ENCODE measurements around the gene PCBP3. TPM values are rescaled to one million over a fixed set of nuclear protein-coding genes. Genes with fewer than 3 reads are reported as not detected.

Gene PCBP3
- total RNA-seq, 1 donor from 2014 or later: 72.7 TPM

DNA sequence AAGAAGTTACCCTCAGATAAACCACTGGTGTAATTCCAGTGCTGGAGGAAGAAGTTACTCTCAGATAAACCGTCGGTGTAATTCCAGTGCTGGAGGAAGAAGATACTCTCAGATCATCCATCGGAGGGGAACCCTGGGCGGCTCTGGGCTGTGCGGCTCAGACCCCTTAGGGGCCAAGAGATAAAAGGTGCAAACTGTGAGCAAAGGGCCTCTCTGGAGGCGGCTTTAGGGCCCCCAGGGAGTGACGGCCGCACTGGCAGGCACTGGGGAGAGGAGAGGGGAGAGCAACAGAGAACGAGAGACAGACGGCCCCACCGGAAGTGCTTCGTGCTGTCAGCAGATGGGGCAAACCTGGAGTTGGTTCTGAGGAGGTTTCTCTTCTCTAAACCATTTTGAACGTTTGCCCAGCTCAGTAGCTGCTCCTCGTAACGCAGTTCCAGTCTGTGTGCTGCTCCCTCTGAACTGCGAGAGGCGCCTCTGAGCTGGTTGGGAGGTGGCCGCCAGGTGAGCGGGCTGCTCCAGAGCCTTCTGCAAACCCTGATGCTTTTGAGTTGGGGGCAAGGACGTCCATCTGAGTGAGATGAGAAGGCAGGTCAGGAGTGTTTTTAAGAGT is 275.4 kb downstream of the PCBP3 start:
- TF ChIP-seq, protein P1, sequence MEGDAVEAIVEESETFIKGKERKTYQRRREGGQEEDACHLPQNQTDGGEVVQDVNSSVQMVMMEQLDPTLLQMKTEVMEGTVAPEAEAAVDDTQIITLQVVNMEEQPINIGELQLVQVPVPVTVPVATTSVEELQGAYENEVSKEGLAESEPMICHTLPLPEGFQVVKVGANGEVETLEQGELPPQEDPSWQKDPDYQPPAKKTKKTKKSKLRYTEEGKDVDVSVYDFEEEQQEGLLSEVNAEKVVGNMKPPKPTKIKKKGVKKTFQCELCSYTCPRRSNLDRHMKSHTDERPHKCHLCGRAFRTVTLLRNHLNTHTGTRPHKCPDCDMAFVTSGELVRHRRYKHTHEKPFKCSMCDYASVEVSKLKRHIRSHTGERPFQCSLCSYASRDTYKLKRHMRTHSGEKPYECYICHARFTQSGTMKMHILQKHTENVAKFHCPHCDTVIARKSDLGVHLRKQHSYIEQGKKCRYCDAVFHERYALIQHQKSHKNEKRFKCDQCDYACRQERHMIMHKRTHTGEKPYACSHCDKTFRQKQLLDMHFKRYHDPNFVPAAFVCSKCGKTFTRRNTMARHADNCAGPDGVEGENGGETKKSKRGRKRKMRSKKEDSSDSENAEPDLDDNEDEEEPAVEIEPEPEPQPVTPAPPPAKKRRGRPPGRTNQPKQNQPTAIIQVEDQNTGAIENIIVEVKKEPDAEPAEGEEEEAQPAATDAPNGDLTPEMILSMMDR (IDR thresholded peaks at IDR 0.05; ENCODE audit: partially characterized antibody, unreplicated experiment): no peak
- Mint-ChIP-seq H3K4me1 (ENCODE audit: low read depth, unreplicated experiment) (peaks cover 4% of the 10 kb centered on the region), H3K9me3 (ENCODE audit: unreplicated experiment) (peaks cover 5% of the 10 kb centered on the region), H3K27me3 (ENCODE audit: unreplicated experiment) (peaks cover 4% of the 10 kb centered on the region), H3K4me3 (ENCODE audit: unreplicated experiment) (no peak overlapping the region), H3K27ac (ENCODE audit: unreplicated experiment) (no peak overlapping the region), H3K36me3 (ENCODE audit: unreplicated experiment) (no peaks in the 10 kb centered on the region)
- no peak for DNase-seq

DNA sequence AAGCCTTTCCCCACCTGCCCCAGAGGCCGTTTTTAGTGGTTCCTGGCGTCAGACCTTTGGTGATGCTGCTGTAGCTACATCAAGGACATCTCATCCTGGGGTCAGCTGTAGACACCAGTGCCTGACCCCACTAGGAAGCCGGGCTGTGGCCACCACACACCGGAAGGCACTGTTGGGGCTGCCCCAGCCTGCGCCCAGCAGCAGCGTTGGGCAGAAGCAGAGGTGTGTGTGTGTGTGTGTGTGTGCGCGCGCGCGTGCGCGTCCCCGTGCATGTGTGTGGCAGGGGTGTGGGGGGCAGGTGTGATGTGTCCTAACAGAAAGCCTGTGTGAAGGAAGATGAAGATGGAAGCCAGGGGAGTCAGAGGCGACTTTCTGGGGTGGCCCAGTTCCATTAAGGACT is 276.1 kb downstream of the PCBP3 start:
- Mint-ChIP-seq H3K4me3 (ENCODE audit: unreplicated experiment) (no peak overlapping the region), H3K27ac (ENCODE audit: unreplicated experiment) (no peak overlapping the region), H3K4me1 (ENCODE audit: low read depth, unreplicated experiment) (peaks cover 4% of the 10 kb centered on the region), H3K36me3 (ENCODE audit: unreplicated experiment) (no peaks in the 10 kb centered on the region), H3K9me3 (ENCODE audit: unreplicated experiment) (peaks cover 5% of the 10 kb centered on the region), H3K27me3 (ENCODE audit: unreplicated experiment) (no peaks in the 10 kb centered on the region)
- no peak for DNase-seq
- TF ChIP-seq, protein P1 (IDR thresholded peaks at IDR 0.05; ENCODE audit: partially characterized antibody, unreplicated experiment): no peak

DNA sequence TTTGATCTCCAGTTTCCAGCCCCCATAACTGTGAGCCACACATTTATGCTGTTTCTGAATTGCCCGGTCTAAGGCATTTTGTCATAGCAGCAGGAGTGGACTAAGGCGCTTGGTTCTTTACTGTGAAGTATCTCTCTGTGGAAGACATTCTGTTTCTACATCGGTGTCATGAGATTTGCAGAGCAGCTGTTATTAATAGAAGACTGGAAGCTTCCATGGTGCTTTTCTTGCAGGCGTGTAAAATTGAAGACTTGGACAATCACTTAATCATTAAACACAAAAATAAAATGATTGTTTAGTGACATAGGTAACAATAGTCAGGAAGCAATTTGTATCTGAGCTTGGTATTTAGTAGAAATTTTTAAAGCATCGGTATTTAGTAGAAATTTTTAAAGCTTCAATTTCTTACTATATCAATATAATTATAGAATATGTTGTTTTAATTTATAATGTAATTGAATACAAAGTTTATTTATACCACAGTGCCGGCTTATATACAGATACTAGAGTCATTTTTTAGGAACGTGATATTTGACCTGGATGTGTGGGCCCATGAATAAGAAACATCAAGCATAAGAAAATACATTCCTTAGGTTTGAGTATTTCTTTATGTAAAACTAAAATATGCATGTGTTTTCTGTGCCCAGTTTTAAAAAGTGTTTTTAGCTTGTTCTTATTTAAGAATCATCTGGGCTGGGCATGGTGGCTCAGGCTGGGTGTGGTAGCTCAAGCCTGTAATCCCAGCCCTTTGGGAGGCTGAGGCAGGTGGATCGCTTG is 277.5 kb downstream of the PCBP3 start:
- no peak for DNase-seq
- Mint-ChIP-seq H3K4me3 (ENCODE audit: unreplicated experiment) (no peak overlapping the region), H3K4me1 (ENCODE audit: low read depth, unreplicated experiment) (peaks cover 4% of the 10 kb centered on the region), H3K36me3 (ENCODE audit: unreplicated experiment) (peaks cover 4% of the 10 kb centered on the region), H3K27ac (ENCODE audit: unreplicated experiment) (no peak overlapping the region), H3K27me3 (ENCODE audit: unreplicated experiment) (no peaks in the 10 kb centered on the region), H3K9me3 (ENCODE audit: unreplicated experiment) (peaks cover 5% of the 10 kb centered on the region)
- TF ChIP-seq, protein P1 (IDR thresholded peaks at IDR 0.05; ENCODE audit: partially characterized antibody, unreplicated experiment): no peak

DNA sequence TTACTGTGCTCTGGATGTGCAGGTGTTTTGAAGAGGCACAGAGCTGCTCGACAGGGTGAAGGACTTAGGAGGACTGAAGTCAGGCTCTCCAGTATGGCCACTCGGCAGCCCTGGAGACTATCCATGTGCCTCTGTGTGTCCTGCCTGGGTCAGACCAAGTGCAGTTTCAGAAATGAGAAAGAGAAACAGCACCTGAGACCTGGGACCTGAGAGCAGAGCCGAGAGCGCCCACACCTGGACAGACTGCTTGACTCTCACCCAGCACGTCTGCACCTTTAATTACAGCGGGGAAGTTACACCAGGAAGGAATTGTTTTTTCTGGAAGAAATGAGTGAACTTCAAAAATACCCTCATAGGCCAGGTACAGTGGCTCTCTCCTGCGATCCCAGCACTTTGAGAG is 278.4 kb downstream of the PCBP3 start:
- TF ChIP-seq, protein P1 (IDR thresholded peaks at IDR 0.05; ENCODE audit: partially characterized antibody, unreplicated experiment): no peak
- Mint-ChIP-seq H3K4me1 (ENCODE audit: low read depth, unreplicated experiment) (peaks cover 4% of the 10 kb centered on the region), H3K27ac (ENCODE audit: unreplicated experiment) (no peak overlapping the region), H3K36me3 (ENCODE audit: unreplicated experiment) (peaks cover 11% of the 10 kb centered on the region), H3K27me3 (ENCODE audit: unreplicated experiment) (no peaks in the 10 kb centered on the region), H3K9me3 (ENCODE audit: unreplicated experiment) (peaks cover 12% of the 10 kb centered on the region), H3K4me3 (ENCODE audit: unreplicated experiment) (no peak overlapping the region)
- no peak for DNase-seq

DNA sequence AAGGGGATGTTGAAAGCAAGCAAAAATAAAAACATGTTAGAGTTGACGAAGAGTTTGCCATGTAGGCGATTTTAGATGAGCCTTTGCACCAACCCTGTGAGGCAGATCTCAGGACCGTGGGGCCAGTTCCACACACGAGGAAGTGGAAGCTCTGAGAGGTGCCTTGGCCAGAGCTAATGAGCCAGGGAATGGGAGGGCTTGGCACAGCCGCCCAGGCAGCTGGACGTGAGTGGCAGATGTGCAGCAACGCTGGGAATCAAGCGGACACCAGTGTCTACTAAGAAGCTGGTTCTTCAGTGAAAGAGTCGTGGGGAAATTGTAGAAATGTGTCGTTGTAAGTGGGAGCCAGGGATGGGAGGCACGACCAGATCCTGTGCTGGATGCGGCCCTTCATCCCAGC is 279.1 kb downstream of the PCBP3 start:
- peaks cover 11% of the 10 kb centered on the region for H3K36me3 Mint-ChIP-seq (ENCODE audit: unreplicated experiment)
- peaks cover 2% of the 10 kb centered on the region for H3K4me1 Mint-ChIP-seq (ENCODE audit: low read depth, unreplicated experiment)
- TF ChIP-seq, protein P1 (IDR thresholded peaks at IDR 0.05; ENCODE audit: partially characterized antibody, unreplicated experiment): no peak
- H3K27me3 Mint-ChIP-seq (ENCODE audit: unreplicated experiment): no peaks in the 10 kb centered on the region
- H3K9me3 Mint-ChIP-seq (ENCODE audit: unreplicated experiment): peaks cover 12% of the 10 kb centered on the region
- H3K4me3 Mint-ChIP-seq (ENCODE audit: unreplicated experiment): no peak overlapping the region
- no peak overlapping the region for H3K27ac Mint-ChIP-seq (ENCODE audit: unreplicated experiment)
- no peak for DNase-seq
